Cardiac muscle cell (in vitro differentiated cells and primary cell): Measurements from ENCODE around the gene TP53. TPM values are rescaled to one million over a fixed set of nuclear protein-coding genes. Genes with fewer than 3 reads are reported as not detected.

Experiments
- DNase-seq, 2 donors: peaks; one replicate each; pipeline versions ENCODE4 v3.0.0 to v3.0.0-alpha.2; 2010 to 2017; ENCODE audit warnings: low read depth in 1 of 2, low spot score in 1 of 2
- H3K27ac ChIP-seq: fragments of 200-600 bp; sonication (generic); 2 replicates; pipeline ENCODE4 v1.5.1; 2016
- H3K27me3 ChIP-seq: fragments of 200-600 bp; sonication (generic); 2 replicates; pipeline ENCODE4 v1.6.0; 2016; ENCODE audit warnings: control low read depth
- H3K36me3 ChIP-seq: fragments of 200-600 bp; sonication (generic); 2 replicates; pipeline ENCODE4 v1.5.1; 2016; ENCODE audit warnings: control low read depth
- H3K4me1 ChIP-seq: fragments of 200-600 bp; sonication (generic); 2 replicates; pipeline ENCODE4 v1.8.1; 2017; ENCODE audit warnings: low read depth, mild to moderate bottlenecking, mixed run types
- H3K4me3 ChIP-seq: fragments of 200-600 bp; sonication (generic); 2 replicates; pipeline ENCODE4 v1.5.1; 2016; ENCODE audit warnings: mild to moderate bottlenecking
- H3K9me3 ChIP-seq: fragments of 200-600 bp; sonication (generic); 2 replicates; pipeline ENCODE4 v1.5.1; 2017; ENCODE audit warnings: low read depth, mild to moderate bottlenecking, control low read depth
- CTCF ChIP-seq: IDR thresholded peaks from 2 replicates; pipeline ENCODE4 v1.5.1; 2012; ENCODE audit warnings: low read depth, mild to moderate bottlenecking, low read length
- polyA plus RNA-seq: library from polyadenylated mRNA; unstranded; fragments of >200 nt; fragmentation: Nextera tagmentation; extraction: Ambion mirVana; gene quantifications from 2 replicates; pipeline ENCODE4 v1.2.1, GENCODE V29; 2016
- total RNA-seq: library from RNA; depleted of rRNA; stranded (reverse); fragments of >200 nt; gene quantifications from 2 replicates; pipeline ENCODE4 v1.2.3, GENCODE V29; 2016

TP53 gene
- total and polyA plus RNA-seq, 2 experiments from 2014 or later = 25.4 to 28.9 TPM

DNA sequence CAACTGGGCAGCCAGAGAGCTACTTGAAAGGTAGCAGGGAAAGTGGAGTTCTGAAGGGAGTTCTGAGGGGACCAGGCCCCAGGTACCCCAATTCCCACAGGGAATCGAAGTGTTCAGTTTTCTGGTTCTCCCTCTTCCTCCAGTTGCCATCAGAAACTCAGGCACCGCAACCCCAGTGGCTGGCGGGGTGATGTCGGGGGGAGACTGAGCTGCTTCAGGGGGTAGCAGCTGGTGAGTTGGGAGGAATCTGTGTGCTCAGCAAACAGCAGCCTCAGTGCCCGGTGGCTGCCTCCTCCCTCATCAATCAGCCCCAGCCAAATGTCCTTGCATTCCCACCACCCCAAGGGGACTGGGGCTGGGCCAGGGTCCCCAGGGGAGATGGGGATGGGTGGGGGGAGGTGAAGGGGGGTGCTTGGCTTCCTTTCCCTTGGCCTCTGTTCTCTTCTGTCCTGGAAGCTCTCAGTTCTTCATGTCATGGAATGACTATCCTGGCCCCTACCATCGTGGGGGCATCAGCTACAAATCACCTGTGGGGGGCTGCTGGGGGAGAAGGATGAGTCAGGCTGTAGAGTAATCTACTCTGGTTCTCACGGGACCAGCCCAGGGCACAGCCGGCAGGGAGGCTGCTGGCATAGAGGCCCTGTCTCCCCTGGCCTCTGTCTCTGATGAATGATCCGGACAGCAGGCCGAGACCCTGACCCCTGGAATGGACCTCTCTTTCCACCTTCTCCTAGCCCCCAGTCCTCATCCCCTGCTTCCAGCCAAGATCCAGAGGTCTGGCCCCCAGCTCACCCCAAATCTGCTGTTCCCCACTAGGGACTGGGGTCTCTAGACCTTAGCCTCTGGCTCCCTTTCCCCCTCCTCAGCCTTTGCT lies 27.7 kb upstream of the TP53 start:
- DNase-seq = no peak
- H3K4me1 ChIP-seq = no peaks in the 10 kb centered on the region
- no peak for TF ChIP-seq CTCF
- no peak overlapping the region for H3K27ac ChIP-seq
- no peaks in the 10 kb centered on the region for H3K36me3 ChIP-seq
- no peak overlapping the region for H3K4me3 ChIP-seq
- H3K9me3 ChIP-seq = no peaks in the 10 kb centered on the region
- no peaks in the 10 kb centered on the region for H3K27me3 ChIP-seq

- no peaks in the 10 kb centered on the region for H3K36me3 ChIP-seq
- H3K4me3 ChIP-seq = no peak overlapping the region
- no peaks in the 10 kb centered on the region for H3K27me3 ChIP-seq
- no peak for DNase-seq
- no peak for TF ChIP-seq CTCF
- no peaks in the 10 kb centered on the region for H3K4me1 ChIP-seq
- H3K9me3 ChIP-seq = no peaks in the 10 kb centered on the region
- H3K27ac ChIP-seq = no peak overlapping the region
Observed at GRCh38 chr17:7713782-7714181, 26.5 kb upstream of the TP53 start.

DNA sequence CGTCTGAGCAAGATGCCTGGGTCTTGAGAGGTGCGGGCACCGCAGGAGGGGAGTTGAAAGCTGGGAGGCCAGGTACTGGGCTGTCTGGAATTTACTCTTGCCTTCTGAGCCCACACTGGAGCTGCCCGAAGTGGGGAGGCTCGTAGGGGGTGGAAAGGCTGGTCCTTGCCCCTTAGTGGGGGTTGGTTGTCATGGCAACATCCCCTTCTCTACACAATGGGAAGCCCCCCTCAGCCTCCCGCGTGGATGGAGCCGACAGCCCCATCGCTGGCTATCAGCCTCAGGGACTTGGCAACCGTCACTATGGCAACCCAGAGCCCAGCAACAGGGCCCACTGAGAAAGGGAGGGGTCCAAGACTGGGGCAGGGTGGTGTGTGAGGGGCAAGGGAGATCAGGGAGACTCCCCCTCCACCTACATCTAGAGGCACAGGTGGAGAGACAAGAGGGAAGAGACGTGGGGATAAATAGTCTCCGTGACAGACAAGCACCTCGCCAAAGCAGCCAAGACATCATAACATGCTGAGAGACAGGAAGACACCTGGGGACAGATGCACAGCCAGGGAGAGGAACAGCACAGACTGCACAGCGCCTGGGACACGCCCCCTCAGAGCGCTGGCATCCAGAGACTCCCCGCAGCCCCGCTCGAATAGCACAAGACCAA lies 25.0 kb upstream of the TP53 start:
- no peak overlapping the region for H3K4me3 ChIP-seq
- no peaks in the 10 kb centered on the region for H3K9me3 ChIP-seq
- H3K4me1 ChIP-seq = no peaks in the 10 kb centered on the region
- DNase-seq = no peak
- H3K36me3 ChIP-seq = no peaks in the 10 kb centered on the region
- H3K27me3 ChIP-seq = no peaks in the 10 kb centered on the region
- no peak for TF ChIP-seq CTCF
- H3K27ac ChIP-seq = no peak overlapping the region

DNA sequence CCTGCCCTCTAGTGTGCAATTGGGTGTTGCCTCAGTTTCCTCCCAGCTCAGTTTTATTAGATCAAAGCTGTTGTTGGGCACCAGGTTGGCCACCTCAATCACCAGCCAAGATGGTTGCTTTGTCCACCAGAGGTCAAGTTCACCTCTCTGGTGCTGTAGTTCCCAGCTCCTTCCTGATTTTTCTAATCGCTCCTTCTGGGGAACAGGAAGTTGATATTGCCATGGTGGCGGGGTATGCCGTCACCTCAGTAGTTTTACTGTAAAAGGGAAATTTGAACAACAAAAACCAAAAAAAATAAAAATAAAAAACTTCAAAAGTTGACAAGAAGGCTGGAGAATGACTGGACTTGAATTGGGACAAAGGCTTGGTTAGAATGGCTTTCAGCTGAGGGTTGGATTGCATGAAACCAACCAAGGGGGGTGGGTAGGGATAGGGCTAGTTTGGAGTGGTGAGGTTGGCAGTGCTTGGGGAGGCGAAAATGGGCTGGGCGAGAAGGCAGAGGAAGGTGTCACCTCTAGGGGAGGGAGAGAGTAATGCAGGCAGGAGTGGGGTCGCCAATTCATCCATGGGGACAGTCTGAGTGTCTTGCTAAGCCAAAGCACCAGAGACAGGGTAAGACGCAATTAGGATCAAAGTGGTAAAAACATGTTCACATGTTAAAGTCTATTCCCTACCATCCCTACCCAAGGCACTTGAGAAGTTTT lies 23.9 kb upstream of the TP53 start:
- Histone ChIP-seq H3K4me3 (no peak overlapping the region), H3K4me1 (peaks cover 9% of the 10 kb centered on the region), H3K27me3 (no peaks in the 10 kb centered on the region), H3K36me3 (no peaks in the 10 kb centered on the region), H3K27ac (no peak overlapping the region), H3K9me3 (no peaks in the 10 kb centered on the region)
- TF ChIP-seq CTCF = no peak
- DNase-seq = no peak

- TF ChIP-seq CTCF = no peak
- H3K27me3 ChIP-seq = no peaks in the 10 kb centered on the region
- no peaks in the 10 kb centered on the region for H3K9me3 ChIP-seq
- H3K27ac ChIP-seq = no peak overlapping the region
- DNase-seq = no peak
- no peak overlapping the region for H3K4me3 ChIP-seq
- H3K36me3 ChIP-seq = no peaks in the 10 kb centered on the region
- peaks cover 11% of the 10 kb centered on the region for H3K4me1 ChIP-seq
Observed at GRCh38 chr17:7710301-7710700, 23.0 kb upstream of the TP53 start.
